Vagina (tissue), 2 donors: ENCODE data around the gene FAM98A. TPM values are rescaled to one million over a fixed set of nuclear protein-coding genes. Genes with fewer than 3 reads are reported as not detected.

Experiments used
- DNase-seq, 2 donors: peaks; one replicate each; pipeline ENCODE4 v3.0.0-alpha.2; 2017; ENCODE audit errors: extremely low spot score in 2 of 2
- H3K27ac ChIP-seq: fragments of 200-600 bp; sonication (generic); one replicate; pipeline ENCODE4 v1.5.1; 2019
- H3K27me3 ChIP-seq: fragments of 200-600 bp; sonication (generic); one replicate; pipeline ENCODE4 v1.5.1; 2019
- H3K36me3 ChIP-seq, 2 donors: fragments of 200-600 bp; sonication (generic); one replicate each; pipeline ENCODE4 v1.5.1; 2017 to 2019
- H3K4me1 ChIP-seq: fragments of 200-600 bp; sonication (generic); one replicate; pipeline ENCODE4 v1.5.1; 2019
- H3K4me3 ChIP-seq, 2 donors: fragments of 200-600 bp; sonication (generic); 1 replicate in 1 of 2; 2 replicates in 1 of 2; pipeline ENCODE4 v1.5.1; 2016 to 2019
- H3K9me3 ChIP-seq: fragments of 200-600 bp; sonication (generic); one replicate; pipeline ENCODE4 v1.5.1; 2019
- CTCF ChIP-seq, 3 experiments: fragments of 450-650 bp in 2 of 3; fragments of 200-600 bp in 1 of 3; sonication (generic) in 1 of 3; IDR thresholded peaks; one replicate each; pipeline ENCODE4 v1.5.1; 2017 to 2019; ENCODE audit warnings: antibody characterized with exemption in 3 of 3, mild to moderate bottlenecking in 2 of 3, moderate library complexity in 2 of 3
- POLR2A ChIP-seq, 2 donors: fragments of 450-650 bp; IDR thresholded peaks; one replicate each; pipeline ENCODE4 v1.6.1; 2017; ENCODE audit warnings: antibody characterized with exemption in 2 of 2, mild to moderate bottlenecking in 2 of 2, moderate library complexity in 2 of 2
- POLR2AphosphoS5 ChIP-seq, 2 donors: sonication (generic); formaldehyde crosslinking; IDR thresholded peaks; one replicate each; pipeline ENCODE4 v1.9.0; 2017; ENCODE audit warnings: antibody characterized with exemption in 2 of 2, mild to moderate bottlenecking in 2 of 2, low read depth in 1 of 2; ENCODE audit not compliant: insufficient read depth in 1 of 2
- intact Hi-C: fragments of 100-400 bp; cut with DNase I; formaldehyde crosslinking; loops from one replicate; pipeline ENCODE4 v1.15.1; 2023
- total RNA-seq: library from RNA; depleted of rRNA; stranded (reverse); fragments of >200 nt; gene quantifications from one replicate; pipeline ENCODE4 v1.2.3, GENCODE V29; 2016

The FAM98A gene
- total RNA-seq, 1 donor from 2014 or later = 15.0 TPM

GRCh38 chr2:33617401-33617800, 18.3 kb upstream of the FAM98A start:
- Histone ChIP-seq H3K4me1 (no peaks in the 10 kb centered on the region), H3K36me3 (no peaks in the 10 kb centered on the region), H3K9me3 (no peaks in the 10 kb centered on the region), H3K27me3 (no peaks in the 10 kb centered on the region), H3K27ac (no peak overlapping the region), H3K4me3 (no peak overlapping the region)
- TF ChIP-seq POLR2AphosphoS5 (IDR thresholded peaks at IDR 0.05; ENCODE audit: insufficient read depth in 1 of 2, low read depth in 1 of 2) (no peak), POLR2A (IDR thresholded peaks at IDR 0.05) (no peak), CTCF (IDR thresholded peaks at IDR 0.05) (no peak)
- intact Hi-C loops = no loop called here
- DNase-seq = no peak

GRCh38 chr2:33616873-33617272, 17.8 kb upstream of the FAM98A start:
- no peak overlapping the region for H3K27ac ChIP-seq
- H3K9me3 ChIP-seq = no peaks in the 10 kb centered on the region
- no peaks in the 10 kb centered on the region for H3K27me3 ChIP-seq
- DNase-seq = no peak
- no peak overlapping the region for H3K4me3 ChIP-seq
- intact Hi-C loops = no loop called here
- TF ChIP-seq POLR2AphosphoS5 (IDR thresholded peaks at IDR 0.05; ENCODE audit: insufficient read depth in 1 of 2, low read depth in 1 of 2) = no peak
- no peak for TF ChIP-seq POLR2A (IDR thresholded peaks at IDR 0.05)
- no peak for TF ChIP-seq CTCF (IDR thresholded peaks at IDR 0.05)
- H3K36me3 ChIP-seq = no peaks in the 10 kb centered on the region
- H3K4me1 ChIP-seq = no peaks in the 10 kb centered on the region

- Histone ChIP-seq H3K27me3 (no peaks in the 10 kb centered on the region), H3K4me1 (no peaks in the 10 kb centered on the region), H3K9me3 (no peaks in the 10 kb centered on the region), H3K4me3 (no peak overlapping the region), H3K36me3 (no peaks in the 10 kb centered on the region), H3K27ac (no peak overlapping the region)
- no peak for TF ChIP-seq POLR2AphosphoS5 (IDR thresholded peaks at IDR 0.05; ENCODE audit: insufficient read depth in 1 of 2, low read depth in 1 of 2)
- no peak for TF ChIP-seq CTCF (IDR thresholded peaks at IDR 0.05)
- TF ChIP-seq POLR2A (IDR thresholded peaks at IDR 0.05) = no peak
- intact Hi-C loops = no loop called here
- DNase-seq = no peak
Observed at GRCh38 chr2:33614190-33614589, 15.1 kb upstream of the FAM98A start.

- no peak for DNase-seq
- Histone ChIP-seq H3K4me3 (no peak overlapping the region), H3K4me1 (no peaks in the 10 kb centered on the region), H3K9me3 (no peaks in the 10 kb centered on the region), H3K27me3 (no peaks in the 10 kb centered on the region), H3K27ac (no peak overlapping the region), H3K36me3 (no peaks in the 10 kb centered on the region)
- TF ChIP-seq CTCF (IDR thresholded peaks at IDR 0.05) = no peak
- intact Hi-C loops = no loop called here
Observed at GRCh38 chr2:33607905-33608304, 8.8 kb upstream of the FAM98A start.

GRCh38 chr2:33607251-33607721, 8.2 kb upstream of the FAM98A start:
- intact Hi-C loops = no loop called here
- no peaks in the 10 kb centered on the region for H3K27me3 ChIP-seq

More at GRCh38 chr2:33607251-33607721, 8.2 kb upstream of the FAM98A start:
- H3K4me3 ChIP-seq = no peak overlapping the region
- H3K9me3 ChIP-seq = no peaks in the 10 kb centered on the region
- no peaks in the 10 kb centered on the region for H3K4me1 ChIP-seq
- H3K27ac ChIP-seq = no peak overlapping the region
- H3K36me3 ChIP-seq = no peaks in the 10 kb centered on the region
- TF ChIP-seq POLR2A (IDR thresholded peaks at IDR 0.05) (no peak), POLR2AphosphoS5 (IDR thresholded peaks at IDR 0.05; ENCODE audit: insufficient read depth in 1 of 2, low read depth in 1 of 2) (no peak), CTCF (IDR thresholded peaks at IDR 0.05) (no peak)
- DNase-seq = no peak
